Panc1 (cell line): ENCODE data around the gene C16orf46.

Source experiments
- CTCF ChIP-seq: fragments of 450-650 bp; IDR thresholded peaks from 2 replicates; pipeline ENCODE4 v1.5.1; 2017; ENCODE audit warnings: mild to moderate bottlenecking
- REST ChIP-seq, 2 experiments: IDR thresholded peaks; 2 replicates each; pipeline ENCODE4 v1.6.1; 2011 to 2012; ENCODE audit warnings: low read depth in 2 of 2, control low read depth in 1 of 2, low read length in 1 of 2, mild to moderate bottlenecking in 1 of 2, moderate library complexity in 1 of 2; ENCODE audit not compliant: insufficient read depth in 1 of 2
- SIN3A ChIP-seq: IDR thresholded peaks from 2 replicates; pipeline ENCODE4 v1.6.1; 2012; ENCODE audit warnings: low read depth, mild to moderate bottlenecking, low read length, moderate library complexity, borderline replicate concordance; ENCODE audit not compliant: insufficient read depth

GRCh38 chr16:81014672-81015071, 62.4 kb downstream of the C16orf46 start:
- no peak for TF ChIP-seq CTCF
- no peak for TF ChIP-seq SIN3A
- no peak for TF ChIP-seq REST (IDR thresholded peaks at IDR 0.05; ENCODE audit: insufficient read depth in 1 of 2, low read depth in 2 of 2, low read length in 1 of 2)
